ENCODE results near the gene GNA15.
"Not testable (repeated sequence)": the region's sequence is repeated elsewhere in the genome, so short reads cannot be mapped to it uniquely, and the experiment has no call there.

Gene GNA15

DNA sequence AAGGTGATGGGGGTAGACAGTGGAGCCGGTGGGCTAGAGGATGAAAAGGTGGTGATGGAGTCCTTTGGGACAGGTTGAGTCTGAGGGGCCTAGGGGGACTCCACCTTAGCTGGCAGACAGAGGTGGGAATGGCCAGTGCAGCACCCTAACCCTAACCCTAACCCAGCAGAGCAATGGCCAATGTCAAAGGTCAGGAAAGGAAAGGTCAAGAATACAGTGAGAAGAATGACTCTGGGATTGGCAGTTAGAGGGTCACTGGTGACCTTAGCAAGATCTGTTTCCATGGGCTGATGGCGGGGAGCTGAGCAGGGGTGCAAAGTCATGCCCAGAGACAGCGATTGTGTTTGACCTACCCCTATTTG, 16.6 kb downstream of the GNA15 start:
- Histone ChIP-seq H3F3A (ENCODE audit: insufficient read depth) (no peaks in the 10 kb centered on the region), H3K27me3 (ENCODE audit: low read length) (no peaks in the 10 kb centered on the region), H3K9ac (ENCODE audit: low read length) (no peak overlapping the region), H2AFZ (ENCODE audit: low read depth, low read length, severe bottlenecking) (no peak overlapping the region), H3K9me2 (replicated peaks; ENCODE audit: insufficient read depth, low read length) (no peaks in the 10 kb centered on the region), H3K9me3 (ENCODE audit: insufficient read depth, low read length) (no peaks in the 10 kb centered on the region), H4K20me1 (ENCODE audit: low read depth, low read length) (no peaks in the 10 kb centered on the region), H3K4me2 (ENCODE audit: low read depth, low read length, poor library complexity, severe bottlenecking) (no peak overlapping the region), H3K79me2 (ENCODE audit: insufficient read depth, low read length) (no peaks in the 10 kb centered on the region), H3K4me3 (ENCODE audit: insufficient read depth, low read length, poor library complexity, severe bottlenecking) (no peak overlapping the region), H3K36me3 (ENCODE audit: low read length) (no peaks in the 10 kb centered on the region), H3K27ac (ENCODE audit: low read depth, low read length) (no peak overlapping the region)
- no peak for TF ChIP-seq EZH2phosphoT487 (conservative IDR thresholded peaks at IDR 0.05; ENCODE audit: low read length)
- TF ChIP-seq, protein P1, sequence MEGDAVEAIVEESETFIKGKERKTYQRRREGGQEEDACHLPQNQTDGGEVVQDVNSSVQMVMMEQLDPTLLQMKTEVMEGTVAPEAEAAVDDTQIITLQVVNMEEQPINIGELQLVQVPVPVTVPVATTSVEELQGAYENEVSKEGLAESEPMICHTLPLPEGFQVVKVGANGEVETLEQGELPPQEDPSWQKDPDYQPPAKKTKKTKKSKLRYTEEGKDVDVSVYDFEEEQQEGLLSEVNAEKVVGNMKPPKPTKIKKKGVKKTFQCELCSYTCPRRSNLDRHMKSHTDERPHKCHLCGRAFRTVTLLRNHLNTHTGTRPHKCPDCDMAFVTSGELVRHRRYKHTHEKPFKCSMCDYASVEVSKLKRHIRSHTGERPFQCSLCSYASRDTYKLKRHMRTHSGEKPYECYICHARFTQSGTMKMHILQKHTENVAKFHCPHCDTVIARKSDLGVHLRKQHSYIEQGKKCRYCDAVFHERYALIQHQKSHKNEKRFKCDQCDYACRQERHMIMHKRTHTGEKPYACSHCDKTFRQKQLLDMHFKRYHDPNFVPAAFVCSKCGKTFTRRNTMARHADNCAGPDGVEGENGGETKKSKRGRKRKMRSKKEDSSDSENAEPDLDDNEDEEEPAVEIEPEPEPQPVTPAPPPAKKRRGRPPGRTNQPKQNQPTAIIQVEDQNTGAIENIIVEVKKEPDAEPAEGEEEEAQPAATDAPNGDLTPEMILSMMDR (IDR thresholded peaks at IDR 0.05; ENCODE audit: insufficient read depth, low read length, poor library complexity, severe bottlenecking): no peak

DNA sequence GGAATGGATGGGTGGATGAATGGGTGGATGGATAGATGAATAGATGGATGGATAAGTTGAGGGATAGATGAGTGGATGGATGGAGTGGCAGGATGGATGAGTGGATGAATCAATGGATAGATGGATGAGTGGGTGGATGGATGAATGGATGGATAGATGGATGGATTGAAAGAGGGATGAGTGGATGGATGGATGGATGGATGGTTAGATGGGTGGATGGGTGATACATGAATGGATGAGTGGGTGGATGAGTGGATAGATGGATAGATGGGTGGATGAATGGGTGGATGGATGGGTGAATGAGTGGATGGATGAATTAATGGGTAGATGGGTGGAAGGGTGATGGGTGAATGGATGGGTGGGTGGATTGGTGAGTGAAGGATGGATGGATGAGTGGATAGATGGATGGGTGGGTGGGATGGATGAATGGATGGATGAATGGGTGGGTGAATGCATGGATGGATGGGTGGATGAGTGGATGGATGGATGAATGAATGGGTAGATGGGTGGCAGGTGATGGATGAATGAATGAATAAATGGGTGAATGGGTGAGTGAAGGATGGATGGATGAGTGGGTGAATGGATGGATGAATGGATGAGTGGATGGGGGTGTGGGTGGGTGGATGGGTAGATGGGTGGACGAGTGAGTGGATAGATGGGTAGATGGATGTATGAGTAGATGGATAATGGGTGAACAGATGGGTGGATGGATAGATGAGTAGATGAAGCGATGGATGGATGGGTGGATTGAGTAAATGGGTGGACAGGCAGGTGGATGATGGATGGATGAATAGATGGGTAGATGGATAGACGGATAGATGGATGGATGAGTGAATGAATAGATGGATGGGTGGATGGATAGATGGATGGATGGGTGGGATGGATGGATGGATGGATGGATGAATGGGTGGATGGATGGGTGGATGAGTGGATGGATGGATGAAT, 17.7 kb downstream of the GNA15 start:
- no peaks in the 10 kb centered on the region for H3K27me3 ChIP-seq (ENCODE audit: low read length)
- no peaks in the 10 kb centered on the region for H3K79me2 ChIP-seq (ENCODE audit: insufficient read depth, low read length)
- H3K9me2 ChIP-seq (replicated peaks; ENCODE audit: insufficient read depth, low read length): no peaks in the 10 kb centered on the region
- H3K9ac ChIP-seq (ENCODE audit: low read length): no peak overlapping the region
- no peaks in the 10 kb centered on the region for H4K20me1 ChIP-seq (ENCODE audit: low read depth, low read length)
- TF ChIP-seq, protein P1 (IDR thresholded peaks at IDR 0.05; ENCODE audit: insufficient read depth, low read length, poor library complexity, severe bottlenecking): no peak
- TF ChIP-seq EZH2phosphoT487 (conservative IDR thresholded peaks at IDR 0.05; ENCODE audit: low read length): no peak
- H2AFZ ChIP-seq (ENCODE audit: low read depth, low read length, severe bottlenecking): no peak overlapping the region
- H3K9me3 ChIP-seq (ENCODE audit: insufficient read depth, low read length): no peaks in the 10 kb centered on the region
- H3K27ac ChIP-seq (ENCODE audit: low read depth, low read length): no peak overlapping the region
- H3F3A ChIP-seq (ENCODE audit: insufficient read depth): no peaks in the 10 kb centered on the region
- no peak overlapping the region for H3K4me2 ChIP-seq (ENCODE audit: low read depth, low read length, poor library complexity, severe bottlenecking)
- no peaks in the 10 kb centered on the region for H3K36me3 ChIP-seq (ENCODE audit: low read length)
- no peak overlapping the region for H3K4me3 ChIP-seq (ENCODE audit: insufficient read depth, low read length, poor library complexity, severe bottlenecking)

DNA sequence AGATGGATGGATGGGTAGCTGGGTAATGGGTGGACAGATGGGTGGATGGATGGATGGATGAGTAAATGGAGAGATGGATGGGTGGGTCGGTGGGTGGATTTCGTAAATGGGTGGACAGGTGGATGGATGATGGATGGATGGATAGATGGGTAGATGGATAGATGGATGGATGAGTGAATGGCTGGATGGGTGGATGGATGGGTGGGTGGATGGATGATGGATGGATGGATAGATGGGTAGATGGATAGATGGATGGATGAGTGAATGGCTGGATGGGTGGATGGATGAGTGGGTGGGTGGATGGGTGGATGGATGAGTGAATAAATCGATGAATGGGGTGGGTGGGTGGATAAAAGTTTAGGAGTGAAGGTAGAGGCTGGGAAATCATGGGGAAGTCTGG, 18.6 kb downstream of the GNA15 start:
- not testable (repeated sequence) for H4K20me1 ChIP-seq (ENCODE audit: low read depth, low read length); H3K27ac ChIP-seq (ENCODE audit: low read depth, low read length); H3K4me3 ChIP-seq (ENCODE audit: insufficient read depth, low read length, poor library complexity, severe bottlenecking); H2AFZ ChIP-seq (ENCODE audit: low read depth, low read length, severe bottlenecking); H3K9me3 ChIP-seq (ENCODE audit: insufficient read depth, low read length); H3K9me2 ChIP-seq (replicated peaks; ENCODE audit: insufficient read depth, low read length); H3K9ac ChIP-seq (ENCODE audit: low read length); H3K36me3 ChIP-seq (ENCODE audit: low read length); H3K27me3 ChIP-seq (ENCODE audit: low read length); H3K79me2 ChIP-seq (ENCODE audit: insufficient read depth, low read length); H3F3A ChIP-seq (ENCODE audit: insufficient read depth); H3K4me2 ChIP-seq (ENCODE audit: low read depth, low read length, poor library complexity, severe bottlenecking)

DNA sequence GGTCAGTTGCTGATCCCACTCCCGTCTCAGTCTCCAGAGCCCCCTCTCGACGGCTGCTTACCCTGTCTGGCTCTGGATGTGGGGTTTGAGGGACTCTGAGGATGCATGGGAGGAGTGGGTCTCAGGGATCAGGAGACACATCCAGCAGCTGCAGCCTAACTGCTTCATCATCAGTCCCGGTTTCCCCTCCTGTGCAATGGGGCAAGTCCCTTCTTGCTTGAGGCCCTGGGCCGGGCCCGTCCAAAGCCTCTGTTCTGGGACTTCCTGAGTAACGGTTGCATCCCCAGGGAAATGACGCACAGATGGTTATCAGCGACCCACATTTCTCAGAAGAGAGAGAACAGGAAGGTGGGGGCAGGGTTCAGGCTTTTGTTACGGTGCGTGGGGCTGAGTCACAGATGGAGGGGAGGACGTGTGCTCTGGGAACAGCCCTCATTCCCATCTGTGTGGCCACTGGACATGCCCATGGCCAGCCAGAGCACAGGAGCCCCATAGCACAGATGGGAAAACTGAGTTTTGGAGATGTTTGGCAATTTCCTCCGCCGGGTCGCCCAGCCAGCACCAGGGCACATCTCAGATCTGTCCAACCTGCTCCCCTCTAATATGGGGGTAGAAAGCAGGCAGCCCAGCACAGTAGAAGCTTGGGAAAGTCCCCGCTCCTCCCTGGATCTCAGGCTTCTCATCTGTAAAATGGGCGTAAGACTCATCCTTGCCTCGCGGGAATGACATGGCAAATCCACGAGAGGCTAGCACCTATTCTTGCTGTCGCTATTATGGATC, 19.3 kb downstream of the GNA15 start:
- no peaks in the 10 kb centered on the region for H3F3A ChIP-seq (ENCODE audit: insufficient read depth)
- no peak overlapping the region for H3K9ac ChIP-seq (ENCODE audit: low read length)
- H2AFZ ChIP-seq (ENCODE audit: low read depth, low read length, severe bottlenecking): no peak overlapping the region
- H3K27me3 ChIP-seq (ENCODE audit: low read length): no peaks in the 10 kb centered on the region
- H3K9me2 ChIP-seq (replicated peaks; ENCODE audit: insufficient read depth, low read length): no peaks in the 10 kb centered on the region
- no peaks in the 10 kb centered on the region for H3K79me2 ChIP-seq (ENCODE audit: insufficient read depth, low read length)
- no peaks in the 10 kb centered on the region for H3K36me3 ChIP-seq (ENCODE audit: low read length)
- H3K9me3 ChIP-seq (ENCODE audit: insufficient read depth, low read length): no peaks in the 10 kb centered on the region
- no peak for TF ChIP-seq EZH2phosphoT487 (conservative IDR thresholded peaks at IDR 0.05; ENCODE audit: low read length)
- TF ChIP-seq, protein P1 (IDR thresholded peaks at IDR 0.05; ENCODE audit: insufficient read depth, low read length, poor library complexity, severe bottlenecking): no peak
- H3K27ac ChIP-seq (ENCODE audit: low read depth, low read length): no peak overlapping the region
- H3K4me3 ChIP-seq (ENCODE audit: insufficient read depth, low read length, poor library complexity, severe bottlenecking): no peak overlapping the region
- H3K4me2 ChIP-seq (ENCODE audit: low read depth, low read length, poor library complexity, severe bottlenecking): no peak overlapping the region
- no peaks in the 10 kb centered on the region for H4K20me1 ChIP-seq (ENCODE audit: low read depth, low read length)
